ENCODE results near the gene MS4A6A. TPM values are rescaled to one million over a fixed set of nuclear protein-coding genes. Genes with fewer than 3 reads are reported as not detected.
A peak's percentile ranks its signal among the peaks of the same experiment; 100 is the strongest.

The MS4A6A gene
- total RNA-seq, 1 experiment from 2014 or later, result not detected

DNA sequence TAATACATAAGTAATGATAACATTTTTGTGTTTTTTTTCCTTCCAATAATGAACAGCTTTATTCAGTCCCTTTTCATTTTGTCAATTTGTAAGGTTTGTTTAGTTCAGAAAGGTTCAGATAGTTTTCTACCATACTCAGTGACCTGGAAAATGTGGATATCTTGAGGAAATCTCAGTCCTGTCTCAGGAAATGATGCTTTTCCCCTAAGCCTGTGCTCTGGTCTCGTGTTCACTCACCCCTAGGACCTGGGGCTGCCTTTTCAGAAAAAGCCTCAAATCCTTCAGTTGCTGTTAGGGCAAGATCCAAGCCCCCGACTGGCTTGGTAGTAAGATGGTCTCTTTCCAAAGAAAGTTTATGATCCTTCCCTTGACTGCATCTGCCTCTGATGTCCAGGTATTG is 21.8 kb downstream of the MS4A6A start:
- no peaks in the 10 kb centered on the region for H3K9me2 ChIP-seq (replicated peaks; ENCODE audit: low read length)
- H3K27me3 ChIP-seq (ENCODE audit: low read length), result no peaks in the 10 kb centered on the region
- H2AFZ ChIP-seq (ENCODE audit: low read length), result no peak overlapping the region
- peaks cover 7% of the 10 kb centered on the region for H3F3A ChIP-seq (ENCODE audit: low read length, unreplicated experiment)
- ATAC-seq, result no peak
- no peaks in the 10 kb centered on the region for H4K20me1 ChIP-seq (ENCODE audit: low read length)
- intact Hi-C loops (cut with micrococcal nuclease), result no loop called here
- H3K9me3 ChIP-seq (ENCODE audit: low read length), result no peaks in the 10 kb centered on the region
- BruUV-seq (replicated peaks), result no TSS peak
- H3K36me3 ChIP-seq (ENCODE audit: low read depth, low read length), result no peaks in the 10 kb centered on the region
- peaks cover 36% of the 10 kb centered on the region for H3K4me1 ChIP-seq (ENCODE audit: insufficient read depth, low read length)
- TF ChIP-seq, protein P1, sequence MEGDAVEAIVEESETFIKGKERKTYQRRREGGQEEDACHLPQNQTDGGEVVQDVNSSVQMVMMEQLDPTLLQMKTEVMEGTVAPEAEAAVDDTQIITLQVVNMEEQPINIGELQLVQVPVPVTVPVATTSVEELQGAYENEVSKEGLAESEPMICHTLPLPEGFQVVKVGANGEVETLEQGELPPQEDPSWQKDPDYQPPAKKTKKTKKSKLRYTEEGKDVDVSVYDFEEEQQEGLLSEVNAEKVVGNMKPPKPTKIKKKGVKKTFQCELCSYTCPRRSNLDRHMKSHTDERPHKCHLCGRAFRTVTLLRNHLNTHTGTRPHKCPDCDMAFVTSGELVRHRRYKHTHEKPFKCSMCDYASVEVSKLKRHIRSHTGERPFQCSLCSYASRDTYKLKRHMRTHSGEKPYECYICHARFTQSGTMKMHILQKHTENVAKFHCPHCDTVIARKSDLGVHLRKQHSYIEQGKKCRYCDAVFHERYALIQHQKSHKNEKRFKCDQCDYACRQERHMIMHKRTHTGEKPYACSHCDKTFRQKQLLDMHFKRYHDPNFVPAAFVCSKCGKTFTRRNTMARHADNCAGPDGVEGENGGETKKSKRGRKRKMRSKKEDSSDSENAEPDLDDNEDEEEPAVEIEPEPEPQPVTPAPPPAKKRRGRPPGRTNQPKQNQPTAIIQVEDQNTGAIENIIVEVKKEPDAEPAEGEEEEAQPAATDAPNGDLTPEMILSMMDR (conservative IDR thresholded peaks at IDR 0.05; ENCODE audit: low read depth, low read length), result no peak
- TF ChIP-seq EZH2phosphoT487 (IDR thresholded peaks at IDR 0.05; ENCODE audit: borderline replicate concordance, low read length), result no peak
- TF ChIP-seq EZH2 (IDR thresholded peaks at IDR 0.05; ENCODE audit: low read length, unreplicated experiment), result no peak
- H3K27ac ChIP-seq (ENCODE audit: low read length), result no peak overlapping the region
- no peaks in the 10 kb centered on the region for H3K79me2 ChIP-seq (ENCODE audit: low read length)
- DNase-seq, result no peak
- POLR2A ChIA-PET (ENCODE audit: unreplicated experiment), result no interaction called here
- CTCF ChIA-PET, result no interaction called here
- no peak overlapping the region for H3K4me3 ChIP-seq (ENCODE audit: low read length)
- H3K9ac ChIP-seq (ENCODE audit: low read length), result no peak overlapping the region
- no peak overlapping the region for H3K4me2 ChIP-seq (ENCODE audit: low read length)

DNA sequence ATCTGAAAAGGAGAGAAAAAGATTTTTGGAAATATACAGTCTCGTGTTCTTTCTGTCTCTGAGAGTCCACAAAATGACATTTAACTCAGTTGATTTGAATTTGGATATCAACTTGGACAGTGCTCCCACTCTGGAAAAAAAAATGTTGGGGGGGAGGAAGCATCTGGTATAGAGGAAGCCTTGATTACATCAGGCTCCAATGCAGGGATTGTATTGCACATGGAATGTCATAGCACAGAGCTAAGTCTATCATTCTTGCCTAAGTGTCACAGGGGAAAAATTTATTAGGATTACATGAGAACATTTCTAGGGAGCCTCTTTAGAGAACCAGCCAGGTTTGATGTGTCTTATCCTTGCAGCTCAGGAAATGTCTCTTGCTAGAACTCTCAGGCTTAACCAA is 23.0 kb downstream of the MS4A6A start:
- intact Hi-C loops (cut with micrococcal nuclease), result no loop called here
- no peak overlapping the region for H3K9ac ChIP-seq (ENCODE audit: low read length)
- H3K4me1 ChIP-seq (ENCODE audit: insufficient read depth, low read length), result peaks cover 31% of the 10 kb centered on the region
- CTCF ChIA-PET, result no interaction called here
- no peaks in the 10 kb centered on the region for H3K79me2 ChIP-seq (ENCODE audit: low read length)
- POLR2A ChIA-PET (ENCODE audit: unreplicated experiment), result no interaction called here
- H3K9me2 ChIP-seq (replicated peaks; ENCODE audit: low read length), result no peaks in the 10 kb centered on the region
- BruUV-seq (replicated peaks), result no TSS peak
- H3K4me2 ChIP-seq (ENCODE audit: low read length), result no peak overlapping the region
- DNase-seq (peak; percentile 6), ATAC-seq (no peak)
- TF ChIP-seq EZH2phosphoT487 (IDR thresholded peaks at IDR 0.05; ENCODE audit: borderline replicate concordance, low read length), result no peak
- TF ChIP-seq, protein P1 (conservative IDR thresholded peaks at IDR 0.05; ENCODE audit: low read depth, low read length), result no peak
- no peak for TF ChIP-seq EZH2 (IDR thresholded peaks at IDR 0.05; ENCODE audit: low read length, unreplicated experiment)
- H3K9me3 ChIP-seq (ENCODE audit: low read length), result no peaks in the 10 kb centered on the region
- peaks cover 7% of the 10 kb centered on the region for H3F3A ChIP-seq (ENCODE audit: low read length, unreplicated experiment)
- no peaks in the 10 kb centered on the region for H4K20me1 ChIP-seq (ENCODE audit: low read length)
- no peaks in the 10 kb centered on the region for H3K27me3 ChIP-seq (ENCODE audit: low read length)
- no peak overlapping the region for H3K4me3 ChIP-seq (ENCODE audit: low read length)
- no peak overlapping the region for H2AFZ ChIP-seq (ENCODE audit: low read length)
- H3K36me3 ChIP-seq (ENCODE audit: low read depth, low read length), result no peaks in the 10 kb centered on the region
- H3K27ac ChIP-seq (ENCODE audit: low read length), result no peak overlapping the region

DNA sequence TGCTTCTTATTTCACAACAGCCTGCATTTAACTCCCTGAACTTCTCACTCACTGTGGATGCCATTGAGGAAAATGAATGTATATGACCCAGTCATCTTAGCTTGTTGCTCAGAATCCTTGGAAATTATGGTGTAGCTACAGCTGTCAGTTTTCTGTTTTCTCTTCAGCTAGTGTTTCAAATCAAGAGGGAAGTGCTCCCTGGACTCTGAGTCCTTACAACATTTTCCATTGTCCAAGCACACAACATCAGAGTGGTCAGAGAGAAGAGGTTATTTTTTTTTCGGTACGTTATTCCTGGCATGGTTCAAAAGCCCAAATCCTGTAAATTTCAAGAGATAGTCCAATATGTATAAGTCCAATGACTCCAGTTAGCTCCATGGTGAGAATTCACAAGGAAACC is 23.6 kb downstream of the MS4A6A start:
- H3K9me3 ChIP-seq (ENCODE audit: low read length), result no peaks in the 10 kb centered on the region
- ATAC-seq (no peak), DNase-seq (no peak)
- H3K79me2 ChIP-seq (ENCODE audit: low read length), result no peaks in the 10 kb centered on the region
- peak overlapping the region; percentile 7; the same call in 1 of the 2 replicates for H3K9ac ChIP-seq (ENCODE audit: low read length)
- H3K27ac ChIP-seq (ENCODE audit: low read length), result peak overlapping the region; percentile 69
- no peak overlapping the region for H2AFZ ChIP-seq (ENCODE audit: low read length)
- POLR2A ChIA-PET (ENCODE audit: unreplicated experiment), result no interaction called here
- H3K4me1 ChIP-seq (ENCODE audit: insufficient read depth, low read length), result peaks cover 26% of the 10 kb centered on the region
- 0 out of 2 replicates have a peak overlapping the region, but pooled peaks have one; percentile 21 for H3K4me2 ChIP-seq (ENCODE audit: low read length)
- H3K9me2 ChIP-seq (replicated peaks; ENCODE audit: low read length), result no peaks in the 10 kb centered on the region
- no peak for TF ChIP-seq EZH2 (IDR thresholded peaks at IDR 0.05; ENCODE audit: low read length, unreplicated experiment)
- TF ChIP-seq EZH2phosphoT487 (IDR thresholded peaks at IDR 0.05; ENCODE audit: borderline replicate concordance, low read length), result no peak
- TF ChIP-seq, protein P1 (conservative IDR thresholded peaks at IDR 0.05; ENCODE audit: low read depth, low read length), result no peak
- no peaks in the 10 kb centered on the region for H4K20me1 ChIP-seq (ENCODE audit: low read length)
- CTCF ChIA-PET, result interaction anchor here (1.0 kb wide), 1 partner anchor 12 kb away, joined by 3 read pairs; no protein-coding TSS in a partner anchor
- no TSS peak for BruUV-seq (replicated peaks)
- H3K36me3 ChIP-seq (ENCODE audit: low read depth, low read length), result no peaks in the 10 kb centered on the region
- intact Hi-C loops (cut with micrococcal nuclease), result no loop called here
- H3F3A ChIP-seq (ENCODE audit: low read length, unreplicated experiment), result peaks cover 7% of the 10 kb centered on the region
- no peaks in the 10 kb centered on the region for H3K27me3 ChIP-seq (ENCODE audit: low read length)
- H3K4me3 ChIP-seq (ENCODE audit: low read length), result no peak overlapping the region

Measured in PC-3 (cell line).